ENCODE measurements around the gene SIPA1L3. TPM values are rescaled to one million over a fixed set of nuclear protein-coding genes. Genes with fewer than 3 reads are reported as not detected.

The SIPA1L3 gene
- total RNA-seq, 1 donor from 2014 or later, result 29.6 TPM

DNA sequence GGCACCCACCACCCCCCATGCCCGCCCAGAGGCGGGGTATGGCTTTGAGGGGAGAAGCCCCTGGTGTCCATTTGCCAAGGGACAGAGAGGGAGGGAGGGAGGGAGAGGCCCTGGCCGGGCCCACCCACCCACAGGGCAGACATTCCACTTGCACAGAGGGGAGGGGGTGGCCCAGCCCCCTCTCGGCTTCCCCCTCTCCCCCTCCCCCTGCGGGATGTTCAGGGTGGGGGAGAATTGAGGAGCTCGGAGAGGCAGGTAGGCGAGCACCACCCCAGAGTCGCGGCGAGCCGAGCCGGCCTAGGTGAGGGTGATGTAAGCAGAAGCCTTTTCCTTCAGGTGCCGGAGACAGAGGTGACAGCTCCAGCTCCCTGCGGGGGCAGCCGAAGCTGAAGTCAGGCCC, 304.8 kb downstream of the SIPA1L3 start:
- peaks cover 7% of the 10 kb centered on the region for H3K36me3 Mint-ChIP-seq (ENCODE audit: low read depth, unreplicated experiment)
- H3K27me3 Mint-ChIP-seq (ENCODE audit: unreplicated experiment), result peaks cover 22% of the 10 kb centered on the region
- H3K4me3 Mint-ChIP-seq (ENCODE audit: unreplicated experiment), result no peak overlapping the region
- DNase-seq (ENCODE audit: low spot score), result no peak
- TF ChIP-seq, protein P1, sequence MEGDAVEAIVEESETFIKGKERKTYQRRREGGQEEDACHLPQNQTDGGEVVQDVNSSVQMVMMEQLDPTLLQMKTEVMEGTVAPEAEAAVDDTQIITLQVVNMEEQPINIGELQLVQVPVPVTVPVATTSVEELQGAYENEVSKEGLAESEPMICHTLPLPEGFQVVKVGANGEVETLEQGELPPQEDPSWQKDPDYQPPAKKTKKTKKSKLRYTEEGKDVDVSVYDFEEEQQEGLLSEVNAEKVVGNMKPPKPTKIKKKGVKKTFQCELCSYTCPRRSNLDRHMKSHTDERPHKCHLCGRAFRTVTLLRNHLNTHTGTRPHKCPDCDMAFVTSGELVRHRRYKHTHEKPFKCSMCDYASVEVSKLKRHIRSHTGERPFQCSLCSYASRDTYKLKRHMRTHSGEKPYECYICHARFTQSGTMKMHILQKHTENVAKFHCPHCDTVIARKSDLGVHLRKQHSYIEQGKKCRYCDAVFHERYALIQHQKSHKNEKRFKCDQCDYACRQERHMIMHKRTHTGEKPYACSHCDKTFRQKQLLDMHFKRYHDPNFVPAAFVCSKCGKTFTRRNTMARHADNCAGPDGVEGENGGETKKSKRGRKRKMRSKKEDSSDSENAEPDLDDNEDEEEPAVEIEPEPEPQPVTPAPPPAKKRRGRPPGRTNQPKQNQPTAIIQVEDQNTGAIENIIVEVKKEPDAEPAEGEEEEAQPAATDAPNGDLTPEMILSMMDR (IDR thresholded peaks at IDR 0.05; ENCODE audit: unreplicated experiment), result no peak
- H3K9me3 Mint-ChIP-seq (ENCODE audit: unreplicated experiment), result no peaks in the 10 kb centered on the region
- H3K27ac Mint-ChIP-seq (ENCODE audit: unreplicated experiment), result no peak overlapping the region
- peaks cover 7% of the 10 kb centered on the region for H3K4me1 Mint-ChIP-seq (ENCODE audit: unreplicated experiment)

DNA sequence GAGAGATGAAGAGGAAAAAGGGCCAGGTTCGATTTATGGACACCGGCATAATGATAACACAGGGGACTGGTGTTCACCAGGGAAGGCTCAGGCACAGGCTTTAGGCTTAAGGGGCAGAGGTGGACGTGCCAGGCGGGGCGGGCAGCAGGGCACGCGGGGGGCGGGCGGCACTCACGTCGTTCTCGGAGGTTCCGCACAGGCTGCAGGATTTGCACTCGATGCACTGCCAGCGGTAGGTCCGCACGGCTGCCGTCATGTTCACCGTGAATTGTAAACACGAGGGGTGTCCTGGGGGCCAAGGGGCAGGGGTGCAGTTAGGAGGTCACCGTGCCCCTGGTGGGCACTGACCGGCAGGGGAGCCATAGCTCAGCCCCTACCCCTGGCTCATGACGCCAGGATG, 306.5 kb downstream of the SIPA1L3 start:
- peaks cover 7% of the 10 kb centered on the region for H3K4me1 Mint-ChIP-seq (ENCODE audit: unreplicated experiment)
- DNase-seq (ENCODE audit: low spot score), result no peak
- peaks cover 7% of the 10 kb centered on the region for H3K36me3 Mint-ChIP-seq (ENCODE audit: low read depth, unreplicated experiment)
- H3K9me3 Mint-ChIP-seq (ENCODE audit: unreplicated experiment), result no peaks in the 10 kb centered on the region
- peaks cover 22% of the 10 kb centered on the region for H3K27me3 Mint-ChIP-seq (ENCODE audit: unreplicated experiment)
- H3K27ac Mint-ChIP-seq (ENCODE audit: unreplicated experiment), result no peak overlapping the region
- TF ChIP-seq, protein P1 (IDR thresholded peaks at IDR 0.05; ENCODE audit: unreplicated experiment), result no peak
- no peak overlapping the region for H3K4me3 Mint-ChIP-seq (ENCODE audit: unreplicated experiment)

DNA sequence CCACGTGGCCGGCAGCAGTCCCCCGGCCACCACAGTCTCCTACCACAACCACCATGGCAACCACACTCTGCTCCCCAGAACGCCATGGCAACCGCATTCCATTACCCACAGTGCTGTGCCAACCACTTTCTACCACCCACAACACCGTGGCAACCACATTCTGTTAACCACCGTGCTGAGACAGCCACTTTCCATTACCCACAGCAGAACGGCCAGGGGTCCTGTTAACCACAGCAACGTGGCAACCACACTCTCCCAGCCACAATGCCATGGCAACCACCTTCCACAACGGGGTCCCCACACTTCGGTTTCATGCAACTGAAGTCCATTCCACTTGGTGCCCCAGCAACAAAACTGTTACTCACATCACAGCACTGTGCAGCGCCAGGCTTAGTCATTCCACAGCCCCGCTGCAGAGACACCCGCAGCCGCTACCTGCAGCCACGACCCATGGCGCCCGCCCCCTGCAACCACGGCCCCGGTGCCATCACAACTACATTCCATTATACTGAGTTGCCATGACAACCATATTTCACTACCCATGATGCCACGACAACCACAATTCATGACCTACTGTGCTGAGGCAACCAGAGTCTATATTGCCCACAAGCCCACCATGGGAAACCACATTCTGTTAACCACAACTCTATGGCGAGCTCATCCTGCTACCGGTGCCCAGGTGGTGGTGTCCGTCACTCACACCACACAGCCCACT, 307.1 kb downstream of the SIPA1L3 start:
- no peak overlapping the region for H3K4me3 Mint-ChIP-seq (ENCODE audit: unreplicated experiment)
- H3K4me1 Mint-ChIP-seq (ENCODE audit: unreplicated experiment), result peaks cover 7% of the 10 kb centered on the region
- TF ChIP-seq, protein P1 (IDR thresholded peaks at IDR 0.05; ENCODE audit: unreplicated experiment), result no peak
- H3K36me3 Mint-ChIP-seq (ENCODE audit: low read depth, unreplicated experiment), result peaks cover 7% of the 10 kb centered on the region
- H3K27me3 Mint-ChIP-seq (ENCODE audit: unreplicated experiment), result peaks cover 24% of the 10 kb centered on the region
- DNase-seq (ENCODE audit: low spot score), result no peak
- no peaks in the 10 kb centered on the region for H3K9me3 Mint-ChIP-seq (ENCODE audit: unreplicated experiment)
- no peak overlapping the region for H3K27ac Mint-ChIP-seq (ENCODE audit: unreplicated experiment)

DNA sequence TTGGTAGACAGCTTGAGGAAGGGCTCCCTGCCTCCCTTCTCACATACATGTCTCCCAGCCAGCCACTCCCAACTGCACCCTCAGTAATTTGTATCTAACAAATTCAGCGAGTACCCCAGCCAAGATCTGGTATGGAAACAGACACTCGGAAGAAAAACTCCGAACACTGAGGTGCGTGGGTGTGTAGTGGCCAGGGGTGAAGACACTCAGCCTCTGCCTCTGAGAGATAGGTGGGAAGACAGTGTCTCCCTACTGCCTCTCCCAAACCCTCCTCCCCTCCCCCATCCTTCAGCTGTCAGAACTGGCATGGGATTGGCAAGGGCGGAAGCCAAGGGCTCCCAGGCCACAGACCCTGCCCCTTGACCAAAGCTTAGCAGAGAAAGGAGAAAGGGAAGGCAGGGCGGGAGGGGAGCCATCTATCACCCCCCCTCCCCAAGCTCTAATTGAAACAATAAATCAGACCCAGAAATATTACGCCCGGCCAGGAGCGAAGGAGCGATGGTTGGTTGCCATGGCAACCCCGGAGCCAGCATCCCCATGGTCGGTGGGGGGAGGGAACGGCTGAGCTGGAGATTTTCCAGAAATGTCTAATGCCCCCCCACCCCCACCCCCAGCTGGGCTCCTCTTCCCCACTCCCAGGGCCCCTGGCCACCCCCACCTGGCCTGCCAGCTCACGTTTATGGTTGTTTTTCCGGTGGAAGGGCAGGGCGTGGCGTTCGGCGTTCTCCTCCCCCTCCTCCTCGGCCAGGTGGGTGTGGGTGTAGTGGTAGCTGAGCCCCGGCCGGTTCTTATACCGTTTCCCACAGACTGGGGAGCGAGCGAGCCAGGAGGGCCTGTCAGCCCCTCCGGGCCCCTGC, 310.0 kb downstream of the SIPA1L3 start:
- Mint-ChIP-seq H3K4me1 (ENCODE audit: unreplicated experiment) (no peaks in the 10 kb centered on the region), H3K36me3 (ENCODE audit: low read depth, unreplicated experiment) (peaks cover 6% of the 10 kb centered on the region), H3K27ac (ENCODE audit: unreplicated experiment) (no peak overlapping the region), H3K4me3 (ENCODE audit: unreplicated experiment) (no peak overlapping the region), H3K27me3 (ENCODE audit: unreplicated experiment) (peaks cover 15% of the 10 kb centered on the region), H3K9me3 (ENCODE audit: unreplicated experiment) (no peaks in the 10 kb centered on the region)
- DNase-seq (ENCODE audit: low spot score), result no peak
- TF ChIP-seq, protein P1 (IDR thresholded peaks at IDR 0.05; ENCODE audit: unreplicated experiment), result no peak

DNA sequence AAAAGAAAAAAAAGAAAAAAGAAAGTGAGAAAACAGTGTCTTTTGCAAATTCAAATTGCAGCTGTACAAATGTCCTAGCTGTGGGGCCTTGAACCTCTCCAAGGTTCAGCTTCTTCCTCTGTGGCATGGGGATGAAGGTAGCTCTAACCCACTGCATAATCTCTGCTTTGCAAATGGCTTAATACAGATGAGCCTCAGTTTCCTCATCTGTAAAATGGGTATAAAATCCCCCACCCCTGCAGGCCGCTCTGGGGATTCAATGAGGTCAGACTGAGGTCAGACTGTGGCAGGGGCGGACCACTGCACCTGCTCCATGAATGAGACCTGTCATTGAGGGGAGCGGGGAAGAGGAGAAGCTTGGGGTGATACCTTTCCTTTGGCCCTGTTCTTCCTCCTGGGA, 311.2 kb downstream of the SIPA1L3 start:
- peaks cover 1% of the 10 kb centered on the region for H3K4me1 Mint-ChIP-seq (ENCODE audit: unreplicated experiment)
- no peak for DNase-seq (ENCODE audit: low spot score)
- peaks cover 7% of the 10 kb centered on the region for H3K36me3 Mint-ChIP-seq (ENCODE audit: low read depth, unreplicated experiment)

More for the DNA sequence above, 311.2 kb downstream of the SIPA1L3 start:
- H3K27ac Mint-ChIP-seq (ENCODE audit: unreplicated experiment), result no peak overlapping the region
- H3K27me3 Mint-ChIP-seq (ENCODE audit: unreplicated experiment), result peaks cover 15% of the 10 kb centered on the region
- H3K9me3 Mint-ChIP-seq (ENCODE audit: unreplicated experiment), result no peaks in the 10 kb centered on the region
- no peak overlapping the region for H3K4me3 Mint-ChIP-seq (ENCODE audit: unreplicated experiment)
- TF ChIP-seq, protein P1 (IDR thresholded peaks at IDR 0.05; ENCODE audit: unreplicated experiment), result no peak

Measured in endothelial cell (in vitro differentiated cells).